Stimulated activated CD4-positive, alpha-beta T cell treated with anti-CD3 and anti-CD28 coated beads, Interleukin-15, amount 100 ng/mL, for 48 hours (primary cell): ENCODE measurements around the gene SLC5A3.
A peak's percentile ranks its signal among the peaks of the same experiment; 100 is the strongest.

ENCODE experiments used
- DNase-seq, 2 donors: peaks; one replicate each; pipeline ENCODE4 v3.0.0-alpha.2; 2020; ENCODE audit warnings: low read depth in 2 of 2

Gene SLC5A3

DNA sequence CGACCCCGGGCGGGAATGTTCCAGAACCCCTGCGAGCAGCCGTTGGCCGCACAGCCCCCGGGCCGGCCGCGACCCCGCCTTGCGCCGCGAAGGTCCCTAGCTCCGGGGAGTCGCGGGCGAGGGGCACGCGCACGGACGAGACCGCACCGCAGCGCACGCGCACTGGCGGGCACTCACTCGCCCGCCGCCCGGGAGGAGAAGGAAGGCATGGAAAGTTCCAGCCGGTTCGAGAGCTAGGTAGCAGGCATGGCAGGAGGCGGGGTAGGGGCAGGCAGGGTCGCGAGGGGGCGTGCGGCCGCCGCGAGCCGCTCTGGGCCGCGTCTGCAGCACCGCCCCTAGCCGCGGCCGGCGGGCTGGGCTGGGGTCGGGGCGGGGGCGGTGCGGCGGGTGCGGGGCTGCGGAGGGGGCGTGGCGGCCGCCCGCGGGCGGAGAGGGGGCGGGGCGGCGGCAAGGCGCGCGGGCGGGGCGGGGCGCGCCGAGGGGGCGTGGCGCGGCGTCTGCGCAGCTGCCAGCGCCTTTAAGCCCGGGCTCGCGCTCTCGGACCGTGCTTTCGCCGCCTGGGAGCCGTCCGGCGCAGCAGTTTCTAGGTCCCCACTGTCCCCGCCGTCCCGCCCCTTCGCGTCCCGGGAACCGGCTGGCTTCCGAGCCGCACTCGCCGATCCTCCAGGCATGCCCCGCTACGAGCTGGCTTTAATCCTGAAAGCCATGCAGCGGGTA lies at the start of gene SLC5A3, which contains the start of gene MRPS6:
SLC5A3 (plus strand) TSS at position 547 of the 717 bp plus-strand sequence. CDS start 21,621 bp downstream, outside the sequence.
MRPS6 (plus strand) TSS at position 547 of the 717 bp plus-strand sequence; CDS start at position 670, 123 bp downstream.
- DNase-seq = peak; percentile 55

DNA sequence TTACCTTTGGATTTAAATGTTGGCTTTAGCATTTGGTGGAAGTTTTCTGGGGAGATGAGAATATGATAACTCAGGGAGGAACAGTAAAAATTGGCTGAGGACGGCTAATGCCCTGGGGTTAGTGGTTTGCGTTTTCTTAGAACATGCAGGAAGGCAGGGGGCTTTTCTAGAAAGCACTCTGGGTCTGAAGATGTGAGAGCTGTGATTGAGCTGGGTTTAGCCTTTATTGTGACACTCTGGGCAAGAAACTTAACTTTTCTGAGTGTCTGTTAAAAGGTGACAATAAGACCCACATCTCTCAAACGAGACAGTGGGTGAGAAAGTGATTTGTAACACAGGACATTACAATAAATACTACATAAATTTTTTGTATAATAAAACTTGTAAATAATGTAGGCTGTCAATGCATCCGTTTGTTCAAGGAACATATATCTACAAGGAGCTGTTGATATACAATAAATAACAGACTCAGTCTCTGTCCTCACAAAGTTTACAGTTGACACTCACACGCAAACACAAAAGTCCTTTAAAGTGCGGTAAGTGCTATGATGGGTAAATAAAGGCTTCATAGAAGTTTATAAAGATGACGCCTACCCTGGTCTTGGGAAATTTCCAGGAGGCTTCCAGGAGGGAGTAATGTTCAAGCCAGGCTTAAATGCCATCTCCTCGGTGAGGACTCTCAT lies 49.5 kb upstream of the SLC5A3 start:
- DNase-seq = no peak

DNA sequence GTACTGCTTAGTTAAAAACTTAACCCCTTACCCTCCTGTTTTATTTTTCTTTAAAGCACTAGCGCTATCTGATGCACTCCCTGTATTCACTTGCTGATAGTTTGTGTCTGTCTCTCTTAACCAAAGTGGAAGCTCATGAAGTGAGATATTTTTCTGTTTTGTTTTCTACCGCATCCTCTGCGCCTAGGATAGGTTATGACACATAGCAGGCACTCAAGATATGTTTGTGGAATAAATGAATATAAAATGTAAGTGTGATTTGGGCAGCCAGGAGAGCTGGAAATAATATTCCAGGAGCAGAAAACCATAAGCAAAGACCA lies 49.0 kb upstream of the SLC5A3 start:
- DNase-seq = no peak

DNA sequence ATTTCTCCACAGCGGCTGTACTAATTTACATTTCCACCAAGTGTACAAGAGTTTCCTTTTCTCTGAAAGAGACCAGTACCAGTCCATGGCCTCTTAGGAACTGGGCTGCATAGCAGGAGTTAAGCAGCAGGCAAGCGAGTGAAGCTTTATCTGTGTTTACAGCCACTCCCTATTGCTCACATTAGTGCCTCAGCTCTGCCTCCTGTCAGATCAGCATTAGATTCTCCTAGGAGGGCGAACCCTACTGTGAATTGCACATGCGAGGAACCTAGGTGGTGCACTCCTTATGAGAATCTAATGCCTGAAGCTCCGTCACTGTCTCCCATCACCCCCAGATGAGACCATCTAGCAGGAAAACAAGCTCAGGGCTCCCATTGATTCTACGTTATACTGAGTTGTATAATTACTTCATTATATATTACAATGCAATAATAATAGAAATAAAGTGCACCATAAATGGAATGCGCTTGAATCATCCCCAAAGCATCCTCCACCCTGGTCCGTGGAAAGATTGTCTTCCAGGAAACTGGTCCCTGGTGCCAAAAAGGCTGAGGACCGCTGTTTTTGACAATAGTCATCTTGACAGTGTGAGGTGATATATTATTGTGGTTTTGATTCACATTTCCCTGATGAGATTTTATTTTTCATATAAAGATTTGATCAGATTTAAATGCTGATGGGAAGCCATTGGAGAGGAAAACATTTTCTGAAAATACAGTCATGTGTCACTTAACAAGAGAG lies 45.5 kb upstream of the SLC5A3 start:
- DNase-seq = no peak

DNA sequence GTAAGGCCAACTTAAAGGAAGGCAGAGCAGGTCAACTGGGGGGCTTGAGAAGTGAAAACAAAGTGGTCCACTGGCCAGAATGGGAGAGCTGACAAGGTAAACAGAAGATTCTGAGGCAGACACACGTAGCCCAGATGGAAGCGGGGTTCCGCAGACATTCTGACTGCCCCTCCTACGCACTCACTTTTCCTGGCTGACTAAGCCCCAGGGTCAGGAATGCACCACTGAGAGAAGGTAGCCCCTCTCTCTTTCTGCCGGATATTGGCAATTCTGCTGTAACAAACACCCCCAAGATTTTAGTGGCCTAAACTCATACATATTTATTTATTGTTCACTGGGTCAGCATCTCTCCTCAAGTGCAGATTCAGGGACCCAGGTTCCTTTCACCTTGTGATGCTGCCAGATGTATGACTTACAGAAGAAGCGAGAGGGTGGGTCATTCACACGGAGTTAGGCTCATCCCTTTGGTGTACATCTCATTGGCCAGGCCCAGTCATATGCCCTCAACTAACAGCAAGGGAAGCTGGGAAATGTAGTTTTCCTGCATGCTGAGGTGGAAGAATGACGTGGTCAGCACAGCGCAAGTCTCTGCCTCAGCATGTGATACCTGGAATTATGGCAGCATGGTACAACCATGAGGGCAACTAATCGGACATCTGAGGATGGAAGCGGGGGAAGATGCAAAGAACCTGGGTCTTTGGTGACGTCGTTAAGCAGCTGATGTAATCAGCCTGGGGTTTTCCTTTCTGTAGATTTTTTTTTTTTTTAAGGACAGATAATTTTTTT lies 43.4 kb upstream of the SLC5A3 start:
- DNase-seq = peak; percentile 40 to 55

DNA sequence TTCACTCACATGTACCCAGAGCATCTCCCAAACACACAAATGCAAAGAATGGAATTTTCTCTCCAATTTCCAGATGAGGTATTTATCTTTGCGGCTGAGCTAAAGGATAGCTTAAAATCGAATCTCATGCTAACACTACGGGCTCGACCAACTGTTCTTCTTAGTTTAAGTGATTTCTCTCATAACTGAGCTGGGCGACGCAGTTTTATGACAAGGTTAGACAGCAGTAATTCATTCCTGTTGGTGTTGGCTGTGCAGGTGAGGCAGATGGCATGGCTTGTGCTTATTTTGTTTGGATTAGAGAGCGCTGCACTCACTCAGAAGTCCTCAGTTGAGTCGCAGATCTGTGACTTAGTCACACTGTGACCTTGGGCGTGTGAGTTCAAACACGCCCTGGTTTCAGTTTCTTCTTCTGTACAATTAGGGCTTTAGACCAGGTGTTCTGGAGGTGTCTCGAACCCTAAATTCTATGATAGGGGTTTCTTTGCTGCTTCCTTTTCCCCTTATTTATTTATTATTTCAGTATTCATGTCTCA lies 41.5 kb upstream of the SLC5A3 start:
- peak in 1 of 2 donors; percentile 29 for DNase-seq

DNA sequence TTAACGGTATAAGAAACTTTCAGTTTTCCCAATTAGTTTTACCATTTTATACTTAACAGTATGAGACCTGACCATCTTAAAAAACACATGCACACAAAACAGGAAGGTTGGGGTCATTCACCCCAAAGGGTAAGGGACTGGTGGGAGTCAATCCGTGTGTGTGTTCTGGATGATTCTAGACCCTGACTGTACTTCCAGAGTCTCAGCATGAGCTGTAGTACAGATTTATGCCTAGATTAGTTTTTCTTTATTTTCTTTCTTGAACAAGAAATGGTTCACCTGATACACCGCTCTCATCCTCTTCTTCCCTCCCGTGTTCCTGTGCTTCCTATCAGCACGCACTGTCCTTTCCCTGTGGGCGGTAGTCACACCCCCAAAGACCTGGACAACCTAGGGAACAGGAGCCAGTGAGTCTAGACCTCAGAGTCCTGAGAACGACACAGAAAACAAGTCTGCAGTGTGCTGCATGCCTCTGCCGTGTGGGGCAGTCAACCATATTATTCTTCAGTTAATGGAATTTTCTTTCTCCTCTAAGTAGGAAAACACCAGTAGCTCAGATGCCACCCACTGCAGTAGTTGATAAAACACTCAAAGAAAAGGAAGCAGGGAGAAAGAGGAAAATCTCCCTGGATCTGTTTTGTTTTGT lies 38.9 kb upstream of the SLC5A3 start:
- no peak for DNase-seq

DNA sequence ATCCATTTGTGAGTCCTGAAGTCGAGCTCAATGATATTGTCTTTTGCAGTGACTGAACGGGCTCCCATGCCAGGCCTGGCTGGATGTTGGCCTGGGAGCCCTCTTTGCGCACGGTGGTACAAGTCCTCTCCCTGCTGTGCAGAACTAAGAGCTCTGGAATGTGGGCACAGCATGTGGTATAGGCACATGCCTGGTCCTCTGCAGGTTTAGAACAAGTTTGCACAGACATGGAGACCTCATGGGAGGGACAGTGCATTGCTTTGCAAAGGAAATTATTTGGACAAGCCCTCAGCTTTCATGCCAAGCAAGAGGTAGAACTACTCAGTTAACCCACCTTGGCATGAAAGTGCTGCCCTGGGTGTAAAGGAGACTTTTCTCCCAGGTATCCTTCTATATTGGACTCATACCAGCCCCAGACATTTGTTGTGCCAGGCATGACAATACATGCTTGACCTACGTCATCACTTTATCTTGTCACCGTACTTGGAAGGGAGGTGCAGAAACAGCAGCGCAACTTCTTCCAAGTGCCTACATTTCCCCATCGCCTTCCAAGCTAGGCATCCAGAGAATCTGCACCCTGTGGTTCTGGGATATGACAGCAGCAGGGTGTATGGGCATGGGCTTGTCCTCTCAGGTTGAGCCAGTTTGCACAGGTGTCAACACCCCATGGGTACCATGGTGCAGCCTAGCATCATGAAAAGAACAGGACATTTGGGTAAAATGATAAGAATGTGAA lies 37.6 kb upstream of the SLC5A3 start:
- no peak for DNase-seq

DNA sequence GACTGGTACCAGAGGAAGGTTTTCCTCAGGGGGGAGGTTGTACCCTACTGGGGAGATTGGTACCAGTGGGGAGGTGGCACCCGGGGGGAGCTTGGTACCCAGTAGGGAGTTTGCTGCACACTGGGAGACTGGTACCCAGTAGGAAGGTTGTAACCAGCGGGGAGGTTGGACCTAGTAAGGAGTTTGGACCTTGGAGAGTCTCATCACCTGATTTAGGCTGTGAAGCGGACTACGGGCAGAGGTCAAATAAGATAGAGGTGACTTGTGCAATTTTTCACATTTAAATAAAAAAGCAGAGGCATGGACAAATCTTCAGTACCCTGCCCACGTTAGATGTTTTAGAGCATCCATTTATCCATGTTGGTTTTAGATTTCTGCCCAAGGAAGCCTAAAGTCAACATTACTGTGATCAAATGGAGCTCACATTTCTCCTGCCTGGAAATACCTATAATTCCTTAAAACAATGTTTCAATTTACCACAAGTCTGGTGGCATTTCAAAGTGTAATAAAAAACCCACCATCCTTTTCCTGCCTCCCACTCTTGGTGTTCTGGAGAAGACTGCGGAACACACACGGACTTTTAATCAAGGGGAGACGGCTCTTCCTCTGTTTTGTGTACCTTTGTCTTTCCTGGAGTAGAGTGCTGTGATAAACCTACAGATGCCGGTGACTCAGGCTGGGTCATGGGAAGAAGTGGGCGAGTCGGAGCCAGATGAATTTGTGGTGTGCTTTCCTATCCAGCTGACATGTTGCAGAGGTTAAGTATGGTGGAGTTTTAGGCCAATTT lies 36.2 kb upstream of the SLC5A3 start:
- no peak for DNase-seq

DNA sequence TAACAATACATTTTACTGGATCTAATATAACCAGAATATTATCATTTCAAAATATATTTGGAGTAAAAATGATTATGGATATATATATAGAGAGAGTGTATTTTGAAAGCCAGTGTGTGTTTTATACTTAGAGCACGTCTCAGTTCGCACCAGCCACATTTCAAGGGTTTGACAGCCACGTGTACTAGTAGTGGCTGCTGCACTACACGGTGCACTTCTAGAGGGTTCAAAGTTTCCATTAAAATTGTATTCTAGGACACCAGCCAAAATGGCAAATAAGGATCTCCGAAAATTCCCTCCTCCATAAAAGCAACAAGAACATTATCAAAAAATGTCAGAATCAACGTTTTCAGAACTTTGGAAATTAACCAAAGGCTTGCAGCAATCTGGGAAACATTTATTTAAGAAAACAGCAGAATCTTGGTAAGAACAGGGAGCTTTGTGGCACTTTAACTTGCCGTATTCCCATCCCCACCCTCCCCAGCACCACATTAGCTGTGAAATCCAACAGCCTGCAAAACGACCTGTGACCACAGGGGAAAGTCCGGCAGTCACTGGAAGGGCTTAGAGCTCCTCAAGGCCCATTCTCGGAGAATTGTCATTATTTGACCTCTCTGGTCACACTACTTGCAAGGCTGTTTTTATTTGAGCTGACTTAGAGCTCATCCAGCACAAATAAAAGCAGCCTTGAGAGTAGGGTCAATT lies 33.5 kb upstream of the SLC5A3 start:
- no peak for DNase-seq

DNA sequence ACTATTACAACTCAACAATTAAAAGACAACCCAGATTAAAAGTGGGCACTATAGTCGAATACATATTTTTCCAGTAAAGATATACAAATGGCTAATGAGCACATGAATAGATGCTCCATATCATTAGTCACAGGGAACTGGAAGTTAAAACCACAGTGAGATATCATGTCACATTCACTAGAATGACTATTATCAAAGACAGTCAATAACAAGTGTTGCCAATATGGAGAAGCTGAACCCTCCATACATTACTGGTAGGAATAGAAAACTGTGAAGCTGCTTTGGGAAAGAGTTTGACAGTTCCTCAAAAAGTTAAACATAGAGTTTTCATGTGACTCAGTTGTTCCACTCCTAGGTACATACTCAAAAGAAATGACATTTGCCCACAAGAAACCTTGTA lies 30.6 kb upstream of the SLC5A3 start:
- DNase-seq = no peak

DNA sequence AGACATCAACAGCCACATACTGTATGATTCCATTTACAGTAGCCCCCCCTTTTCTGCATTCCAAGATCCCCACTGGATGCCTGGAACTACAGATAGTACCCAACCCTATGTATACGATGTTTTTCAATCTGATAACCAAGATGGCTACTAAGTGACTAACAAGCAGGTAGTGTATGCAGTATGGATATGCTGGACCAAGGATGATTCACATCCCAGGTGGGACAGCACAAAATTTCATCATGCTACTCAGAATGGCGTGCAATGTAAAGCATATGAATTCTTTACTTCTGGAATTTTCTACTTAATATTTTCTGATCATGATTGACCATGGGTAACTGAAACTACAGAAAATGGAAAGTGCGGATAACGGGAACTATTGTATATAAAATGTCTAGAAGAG lies 30.0 kb upstream of the SLC5A3 start:
- DNase-seq = no peak

DNA sequence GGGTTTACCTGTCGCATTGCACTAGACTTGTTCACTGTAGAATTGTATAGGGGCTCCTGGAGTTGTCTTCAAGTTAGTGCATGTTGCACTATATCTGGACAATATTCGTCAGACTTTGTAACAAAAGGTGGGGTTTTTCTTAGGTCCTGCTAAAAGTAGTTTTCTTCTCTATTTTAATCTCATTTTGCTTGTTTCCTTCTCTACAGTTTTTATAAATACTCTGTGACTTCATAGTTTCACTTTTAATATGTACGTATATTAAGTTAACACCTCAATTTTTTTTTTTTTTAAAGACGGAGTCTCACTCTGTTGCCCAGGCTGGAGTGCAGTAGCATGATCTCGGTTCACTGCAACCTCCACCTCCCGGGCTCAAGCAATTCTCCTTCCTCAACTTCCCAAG lies 26.5 kb upstream of the SLC5A3 start:
- no peak for DNase-seq

DNA sequence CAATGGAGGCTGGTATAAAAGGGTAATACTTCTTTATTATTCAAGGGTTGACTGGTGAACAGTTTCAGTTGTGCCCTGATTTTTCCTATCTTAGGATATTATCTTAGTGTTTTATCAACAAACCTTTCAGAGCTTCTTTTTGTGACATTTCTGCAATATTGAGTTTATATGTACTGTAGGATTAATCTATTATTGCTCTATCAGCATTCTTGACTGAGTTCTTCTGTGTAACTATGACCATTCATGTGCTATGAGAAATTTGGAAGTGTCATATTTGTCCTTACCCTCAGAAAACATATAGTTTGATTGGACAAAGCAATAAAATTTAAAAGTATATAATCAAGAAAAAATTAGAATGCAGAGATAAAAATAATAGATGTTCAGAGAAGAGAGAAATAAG lies 25.5 kb upstream of the SLC5A3 start:
- DNase-seq = no peak

DNA sequence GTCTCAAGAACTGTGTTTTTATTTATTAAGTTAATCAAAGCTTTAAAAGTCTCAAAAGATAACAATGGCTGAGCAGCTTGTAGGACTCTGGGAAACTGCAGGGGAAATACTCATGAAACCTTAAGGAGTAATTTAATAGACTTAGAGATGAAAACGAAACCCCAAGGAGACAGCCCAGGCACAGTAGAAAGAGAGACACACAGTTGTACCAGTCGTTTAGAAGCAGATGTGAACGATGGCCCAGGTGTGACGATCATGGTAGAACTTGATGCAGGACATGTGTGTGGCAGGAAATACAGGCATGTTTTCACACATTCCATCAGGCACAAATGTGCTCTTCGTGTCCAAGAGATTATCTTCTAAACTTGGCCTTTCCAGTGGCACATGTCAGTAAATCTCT lies 21.2 kb upstream of the SLC5A3 start:
- no peak for DNase-seq

DNA sequence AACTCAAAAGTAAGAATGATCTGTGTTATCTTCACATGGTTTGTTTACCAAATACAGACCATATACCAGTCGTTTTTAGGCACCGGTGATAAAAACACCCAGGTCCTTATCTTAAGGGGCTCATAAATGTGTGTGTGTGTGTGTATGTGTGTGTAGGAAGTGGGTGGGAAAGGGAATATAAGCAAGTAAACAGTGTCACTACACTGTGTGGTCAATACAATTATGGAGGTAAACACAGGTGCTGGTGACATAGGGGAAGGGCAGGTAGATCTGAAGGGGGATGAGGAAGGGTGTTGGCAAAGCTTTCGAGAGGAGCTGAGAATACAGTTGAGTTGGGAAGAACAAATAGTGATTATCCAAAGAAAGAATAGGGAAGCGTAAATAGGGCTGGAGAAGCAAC lies 19.1 kb upstream of the SLC5A3 start:
- no peak for DNase-seq

DNA sequence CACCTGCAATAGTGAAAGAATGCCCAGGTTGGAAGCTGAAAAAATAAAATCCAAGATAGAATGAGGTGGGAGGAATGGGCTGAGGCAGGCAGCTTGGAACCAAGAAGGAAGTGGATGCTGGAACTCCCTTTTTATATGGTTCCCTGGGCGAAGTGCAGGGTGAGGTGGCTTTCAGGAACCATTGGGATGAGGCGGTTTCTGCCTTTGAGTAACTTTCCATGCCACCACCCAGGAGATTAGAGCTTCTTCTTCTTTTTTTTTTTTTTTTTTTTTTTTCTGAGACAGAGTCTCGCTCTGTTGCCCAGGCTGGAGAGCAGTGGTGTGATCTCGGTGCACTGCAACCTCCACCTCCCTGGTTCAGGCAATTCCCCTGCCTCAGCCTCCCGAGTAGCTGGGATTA lies 17.8 kb upstream of the SLC5A3 start:
- no peak for DNase-seq

DNA sequence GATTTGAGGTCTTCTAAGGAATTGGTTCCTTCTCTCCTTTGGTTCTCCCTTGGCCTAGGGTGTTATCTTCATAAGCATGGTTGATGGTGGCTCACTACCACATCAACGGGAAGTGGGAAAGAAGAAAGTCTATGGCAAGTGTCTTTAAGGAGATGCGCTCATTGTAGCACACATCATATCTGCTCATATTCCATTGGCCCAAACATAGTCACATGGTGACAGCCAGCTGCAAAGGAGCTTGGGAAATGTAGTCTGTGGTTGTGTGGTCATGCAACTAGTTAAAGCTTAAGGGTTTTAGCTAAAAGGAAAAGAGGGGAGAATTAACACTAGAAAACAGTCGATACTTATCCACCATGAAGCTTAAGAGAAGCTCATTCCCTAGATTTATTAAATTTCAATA lies 11.4 kb upstream of the SLC5A3 start:
- no peak for DNase-seq

DNA sequence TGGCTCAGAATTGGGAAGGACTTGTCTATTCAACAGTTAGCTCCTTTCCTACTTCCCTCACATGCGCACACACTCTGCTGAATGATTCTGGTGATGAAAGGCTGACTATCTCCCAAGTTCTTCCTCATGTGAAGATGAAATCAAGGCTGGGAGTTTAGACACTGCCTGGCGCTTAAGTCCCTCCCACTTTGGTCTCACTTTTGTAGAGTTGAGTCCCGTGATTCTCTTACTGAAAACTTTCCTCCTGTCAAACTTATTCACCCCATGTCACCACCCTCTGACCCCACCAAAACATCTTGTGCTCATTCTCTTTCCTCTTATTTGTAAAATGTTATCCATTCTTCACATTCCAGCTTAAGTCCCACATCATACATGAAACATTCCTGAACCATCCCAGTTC lies 8.4 kb upstream of the SLC5A3 start:
- no peak for DNase-seq
